Liver (tissue), 3 donors: Measurements from ENCODE around the gene LIPH.

Experiments
- ATF3 ChIP-seq: IDR thresholded peaks from 2 replicates; pipeline ENCODE4 v1.6.1; 2016; ENCODE audit warnings: antibody characterized with exemption
- HNF4G ChIP-seq: IDR thresholded peaks from 2 replicates; pipeline ENCODE4 v1.6.1; 2016; ENCODE audit warnings: antibody characterized with exemption
- JUND ChIP-seq, 2 donors: IDR thresholded peaks; 2 replicates each; pipeline ENCODE4 v1.6.1; 2016; ENCODE audit warnings: antibody characterized with exemption in 2 of 2
- MAX ChIP-seq: IDR thresholded peaks from 2 replicates; pipeline ENCODE4 v1.6.1; 2016; ENCODE audit warnings: antibody characterized with exemption
- RAD21 ChIP-seq, 2 donors: IDR thresholded peaks; 2 replicates each; pipeline ENCODE4 v1.6.1; 2016; ENCODE audit warnings: antibody characterized with exemption in 2 of 2, mild to moderate bottlenecking in 2 of 2
- REST ChIP-seq: IDR thresholded peaks from 2 replicates; pipeline ENCODE4 v1.6.1; 2016; ENCODE audit warnings: antibody characterized with exemption, mild to moderate bottlenecking
- YY1 ChIP-seq: IDR thresholded peaks from 2 replicates; pipeline ENCODE4 v1.6.1; 2016; ENCODE audit warnings: antibody characterized with exemption, mild to moderate bottlenecking
- ZBTB33 ChIP-seq: IDR thresholded peaks from 2 replicates; pipeline ENCODE4 v1.6.1; 2016; ENCODE audit warnings: antibody characterized with exemption
- TF ChIP-seq, protein P1 (sequence below): fragments of 150-350 bp; IDR thresholded peaks from 2 replicates; pipeline ENCODE4 v1.5.1; 2017; ENCODE audit warnings: improper control_type of control experiment, low read depth, low read length; ENCODE audit not compliant: missing input control
- donor health status: healthy.
- donor health status: healthy.

DNA sequence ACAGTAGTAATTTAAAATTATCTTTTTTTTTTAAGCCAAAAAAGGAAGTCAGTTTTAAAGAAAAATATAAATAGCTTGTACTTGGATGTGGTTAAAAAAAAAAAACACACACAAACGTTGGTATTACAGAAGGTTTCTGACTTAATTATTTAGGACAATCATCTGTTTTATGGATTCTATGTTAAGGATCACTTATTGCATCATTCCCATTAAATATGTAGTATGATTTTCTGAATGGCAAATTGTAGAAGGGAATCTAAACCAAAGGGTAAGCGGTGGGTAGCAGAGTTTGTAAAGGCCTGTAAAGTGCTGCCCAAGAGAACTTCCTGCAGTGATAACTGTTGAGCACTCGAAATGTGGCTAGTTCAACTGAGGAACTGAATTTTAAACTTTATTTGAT is 41.7 kb upstream of the LIPH start:
- TF ChIP-seq, protein P1, sequence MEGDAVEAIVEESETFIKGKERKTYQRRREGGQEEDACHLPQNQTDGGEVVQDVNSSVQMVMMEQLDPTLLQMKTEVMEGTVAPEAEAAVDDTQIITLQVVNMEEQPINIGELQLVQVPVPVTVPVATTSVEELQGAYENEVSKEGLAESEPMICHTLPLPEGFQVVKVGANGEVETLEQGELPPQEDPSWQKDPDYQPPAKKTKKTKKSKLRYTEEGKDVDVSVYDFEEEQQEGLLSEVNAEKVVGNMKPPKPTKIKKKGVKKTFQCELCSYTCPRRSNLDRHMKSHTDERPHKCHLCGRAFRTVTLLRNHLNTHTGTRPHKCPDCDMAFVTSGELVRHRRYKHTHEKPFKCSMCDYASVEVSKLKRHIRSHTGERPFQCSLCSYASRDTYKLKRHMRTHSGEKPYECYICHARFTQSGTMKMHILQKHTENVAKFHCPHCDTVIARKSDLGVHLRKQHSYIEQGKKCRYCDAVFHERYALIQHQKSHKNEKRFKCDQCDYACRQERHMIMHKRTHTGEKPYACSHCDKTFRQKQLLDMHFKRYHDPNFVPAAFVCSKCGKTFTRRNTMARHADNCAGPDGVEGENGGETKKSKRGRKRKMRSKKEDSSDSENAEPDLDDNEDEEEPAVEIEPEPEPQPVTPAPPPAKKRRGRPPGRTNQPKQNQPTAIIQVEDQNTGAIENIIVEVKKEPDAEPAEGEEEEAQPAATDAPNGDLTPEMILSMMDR = no peak
- TF ChIP-seq YY1 (no peak), RAD21 (IDR thresholded peaks at IDR 0.05) (no peak), JUND (IDR thresholded peaks at IDR 0.05) (no peak), ZBTB33 (no peak), REST (no peak), MAX (no peak), ATF3 (no peak), HNF4G (no peak)
